Measurements from ENCODE around the gene CRYL1.

CRYL1 gene

GRCh38 chr13:20399515-20399914 is 126.1 kb downstream of the CRYL1 start:
- TF ChIP-seq, protein P1, sequence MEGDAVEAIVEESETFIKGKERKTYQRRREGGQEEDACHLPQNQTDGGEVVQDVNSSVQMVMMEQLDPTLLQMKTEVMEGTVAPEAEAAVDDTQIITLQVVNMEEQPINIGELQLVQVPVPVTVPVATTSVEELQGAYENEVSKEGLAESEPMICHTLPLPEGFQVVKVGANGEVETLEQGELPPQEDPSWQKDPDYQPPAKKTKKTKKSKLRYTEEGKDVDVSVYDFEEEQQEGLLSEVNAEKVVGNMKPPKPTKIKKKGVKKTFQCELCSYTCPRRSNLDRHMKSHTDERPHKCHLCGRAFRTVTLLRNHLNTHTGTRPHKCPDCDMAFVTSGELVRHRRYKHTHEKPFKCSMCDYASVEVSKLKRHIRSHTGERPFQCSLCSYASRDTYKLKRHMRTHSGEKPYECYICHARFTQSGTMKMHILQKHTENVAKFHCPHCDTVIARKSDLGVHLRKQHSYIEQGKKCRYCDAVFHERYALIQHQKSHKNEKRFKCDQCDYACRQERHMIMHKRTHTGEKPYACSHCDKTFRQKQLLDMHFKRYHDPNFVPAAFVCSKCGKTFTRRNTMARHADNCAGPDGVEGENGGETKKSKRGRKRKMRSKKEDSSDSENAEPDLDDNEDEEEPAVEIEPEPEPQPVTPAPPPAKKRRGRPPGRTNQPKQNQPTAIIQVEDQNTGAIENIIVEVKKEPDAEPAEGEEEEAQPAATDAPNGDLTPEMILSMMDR (IDR thresholded peaks at IDR 0.05; ENCODE audit: low read depth, low read length): no peak
- Histone ChIP-seq H3K36me3 (no peaks in the 10 kb centered on the region), H3K4me1 (no peaks in the 10 kb centered on the region), H3K9me3 (no peaks in the 10 kb centered on the region), H3K27me3 (no peaks in the 10 kb centered on the region), H3K4me3 (ENCODE audit: low read depth, low read length) (no peak overlapping the region)
- no peak for DNase-seq

DNA sequence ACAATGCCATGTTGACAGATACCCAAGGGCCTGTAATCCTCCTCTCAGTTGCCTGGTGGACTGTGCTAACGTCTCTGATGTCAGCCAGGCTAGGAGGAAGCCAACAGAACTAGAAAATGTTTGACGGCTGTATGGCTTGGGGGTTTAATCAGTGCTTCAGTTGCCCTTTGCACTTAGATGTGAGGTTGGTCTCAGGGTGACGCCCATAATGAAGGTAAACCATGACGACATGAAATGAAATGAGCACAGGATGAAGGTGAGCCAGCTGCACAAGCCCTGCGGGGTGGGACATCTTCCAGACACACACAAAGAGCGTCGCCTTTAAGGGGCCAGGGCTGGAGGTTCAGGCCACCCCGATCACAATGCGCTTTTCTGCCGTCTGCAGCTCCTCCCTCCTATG is 127.2 kb downstream of the CRYL1 start:
- no peak for DNase-seq
- H3K27me3 ChIP-seq: no peaks in the 10 kb centered on the region
- H3K36me3 ChIP-seq: no peaks in the 10 kb centered on the region
- H3K9me3 ChIP-seq: peaks cover 4% of the 10 kb centered on the region; the same call in 1 of the 2 replicates
- no peak overlapping the region for H3K4me3 ChIP-seq (ENCODE audit: low read depth, low read length)
- TF ChIP-seq, protein P1 (IDR thresholded peaks at IDR 0.05; ENCODE audit: low read depth, low read length): no peak
- H3K4me1 ChIP-seq: no peaks in the 10 kb centered on the region

DNA sequence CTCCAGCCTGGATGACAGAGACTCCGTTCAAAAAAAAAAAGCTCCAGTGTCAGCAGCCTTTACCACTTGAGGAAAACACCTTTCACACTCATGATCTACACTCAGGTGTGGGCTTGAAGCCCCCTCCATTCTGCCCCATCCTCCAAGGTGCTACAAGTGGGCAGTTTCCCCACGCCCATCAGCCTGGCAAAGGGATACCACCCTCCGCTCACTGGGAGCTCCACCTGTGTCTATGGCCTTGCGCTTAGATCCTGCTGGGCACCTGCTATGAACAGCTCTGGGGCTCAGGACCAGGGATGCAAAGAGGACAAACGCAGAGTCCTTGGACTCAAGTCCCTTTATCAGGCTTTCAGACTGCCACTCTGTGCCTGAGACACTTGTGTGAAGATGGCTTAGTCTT is 127.8 kb downstream of the CRYL1 start:
- Histone ChIP-seq H3K4me1 (no peaks in the 10 kb centered on the region), H3K36me3 (no peaks in the 10 kb centered on the region), H3K9me3 (peaks cover 6% of the 10 kb centered on the region), H3K4me3 (ENCODE audit: low read depth, low read length) (no peak overlapping the region), H3K27me3 (no peaks in the 10 kb centered on the region)
- DNase-seq: no peak
- TF ChIP-seq, protein P1 (IDR thresholded peaks at IDR 0.05; ENCODE audit: low read depth, low read length): no peak

DNA sequence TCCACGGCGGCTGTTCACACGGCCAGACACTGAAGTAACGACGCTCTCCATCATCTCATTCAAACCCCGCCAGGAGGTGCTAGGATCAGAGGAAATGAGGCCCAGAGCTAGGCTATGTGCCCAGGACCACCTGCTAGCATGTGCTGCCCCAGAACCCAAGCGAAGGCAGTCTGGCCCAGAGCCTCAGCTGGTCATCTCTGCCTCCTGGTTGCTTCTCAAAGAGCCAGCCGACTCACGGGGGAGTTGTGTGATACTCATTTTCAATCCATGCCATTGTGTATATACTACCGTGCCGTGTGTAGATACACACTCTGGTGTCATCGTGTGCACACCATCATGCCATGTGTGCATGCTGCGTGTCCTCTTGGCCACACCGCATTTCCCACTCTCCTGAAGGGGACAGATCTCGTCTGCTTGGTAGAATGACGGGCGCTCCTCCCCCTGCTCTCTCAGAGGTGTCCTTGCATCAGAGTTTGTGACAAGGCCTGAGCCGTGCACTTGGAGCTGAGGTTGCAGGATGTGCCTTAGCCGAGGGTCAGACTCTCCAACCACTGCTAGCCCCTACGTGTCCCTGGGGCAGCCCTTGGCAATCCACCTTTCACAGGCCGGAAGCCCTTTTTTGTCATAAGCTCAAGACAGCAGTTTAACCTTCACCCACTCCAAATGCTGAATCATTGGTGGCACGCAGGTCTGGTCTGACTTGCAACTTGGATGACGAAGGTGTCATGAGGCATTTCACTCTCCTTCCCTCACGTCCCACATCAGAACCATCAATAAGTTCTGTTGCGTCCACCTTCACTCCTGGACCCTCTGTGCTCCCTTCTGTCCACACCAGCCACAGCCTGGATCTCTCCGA is 130.4 kb downstream of the CRYL1 start:
- TF ChIP-seq, protein P1 (IDR thresholded peaks at IDR 0.05; ENCODE audit: low read depth, low read length): no peak

GRCh38 chr13:20394506-20394905 is 131.2 kb downstream of the CRYL1 start:
- TF ChIP-seq, protein P1 (IDR thresholded peaks at IDR 0.05; ENCODE audit: low read depth, low read length): no peak
- Histone ChIP-seq H3K9me3 (peaks cover 11% of the 10 kb centered on the region), H3K27me3 (no peaks in the 10 kb centered on the region), H3K4me3 (ENCODE audit: low read depth, low read length) (no peak overlapping the region), H3K36me3 (no peaks in the 10 kb centered on the region), H3K4me1 (no peaks in the 10 kb centered on the region)
- no peak for DNase-seq

More for the DNA sequence above, 130.4 kb downstream of the CRYL1 start:
- H3K27me3 ChIP-seq: no peaks in the 10 kb centered on the region
- no peak overlapping the region for H3K4me3 ChIP-seq (ENCODE audit: low read depth, low read length)
- H3K36me3 ChIP-seq: no peaks in the 10 kb centered on the region
- DNase-seq: no peak
- no peaks in the 10 kb centered on the region for H3K4me1 ChIP-seq
- peaks cover 11% of the 10 kb centered on the region for H3K9me3 ChIP-seq

GRCh38 chr13:20394169-20394501 is 131.5 kb downstream of the CRYL1 start:
- Histone ChIP-seq H3K27me3 (no peaks in the 10 kb centered on the region), H3K9me3 (peaks cover 11% of the 10 kb centered on the region), H3K36me3 (no peaks in the 10 kb centered on the region), H3K4me1 (no peaks in the 10 kb centered on the region), H3K4me3 (ENCODE audit: low read depth, low read length) (no peak overlapping the region)
- TF ChIP-seq, protein P1 (IDR thresholded peaks at IDR 0.05; ENCODE audit: low read depth, low read length): no peak
- no peak for DNase-seq
